HEK293 (cell line): ENCODE measurements around the gene NLK.

Experiments used
- CTCF ChIA-PET: fragments of 350-600 bp; formaldehyde crosslinking; extraction: SDS; loops from one replicate; lab custom pipeline; 2021; ENCODE audit warnings: antibody characterized with exemption; lab: Yijun Ruan, JAX
- POLR2A ChIA-PET: fragments of 300-600 bp; formaldehyde crosslinking; extraction: SDS; loops from one replicate; lab custom pipeline; 2020; ENCODE audit warnings: antibody characterized with exemption, inconsistent platforms; lab: Yijun Ruan, JAX
- H3K27ac ChIP-seq: fragments of 200-500 bp; sonication (Bioruptor generic); 2 replicates; pipeline ENCODE4 v1.5.1; 2014; ENCODE audit warnings: low read depth, low read length, control low read depth, inconsistent platforms; ENCODE audit errors: extremely low read depth
- H3K36me3 ChIP-seq, 2 experiments: fragments of 200-500 bp in 1 of 2; sonication (Bioruptor generic) in 1 of 2; 1 replicate in 1 of 2; 2 replicates in 1 of 2; pipeline ENCODE4 v1.5.1; 2014 to 2017; ENCODE audit warnings: inconsistent platforms in 2 of 2, low read length in 2 of 2; ENCODE audit not compliant: control insufficient read depth in 2 of 2, insufficient read depth in 1 of 2
- H3K4me1 ChIP-seq: fragments of 200-500 bp; sonication (Bioruptor generic); 2 replicates; pipeline ENCODE4 v1.5.1; 2014; ENCODE audit warnings: mild to moderate bottlenecking, low read length, inconsistent platforms; ENCODE audit not compliant: control insufficient read depth, insufficient read depth
- H3K4me3 ChIP-seq: 2 replicates; pipeline ENCODE4 v1.5.1; 2011; ENCODE audit warnings: low read depth, mild to moderate bottlenecking, control low read depth, low read length, moderate library complexity
- H3K9me3 ChIP-seq: fragments of 200-500 bp; sonication (Bioruptor generic); 2 replicates; pipeline ENCODE4 v1.5.1; 2014; ENCODE audit warnings: low read depth, low read length, inconsistent platforms; ENCODE audit not compliant: control insufficient read depth, insufficient read depth
- AEBP2 ChIP-seq: fragments of 450-650 bp; formaldehyde crosslinking; IDR thresholded peaks from 2 replicates; pipeline ENCODE4 v1.5.1; 2016; ENCODE audit warnings: missing biosample characterization, missing genetic modification characterization, borderline replicate concordance
- EGR2 ChIP-seq: fragments of 450-650 bp; formaldehyde crosslinking; IDR thresholded peaks from 2 replicates; pipeline ENCODE4 v1.5.1; 2016; ENCODE audit warnings: low read depth, missing biosample characterization, missing genetic modification characterization
- FEZF1 ChIP-seq: fragments of 450-650 bp; formaldehyde crosslinking; IDR thresholded peaks from 2 replicates; pipeline ENCODE4 v1.5.1; 2016; ENCODE audit warnings: missing biosample characterization, missing genetic modification characterization
- GLI2 ChIP-seq: fragments of 450-650 bp; formaldehyde crosslinking; IDR thresholded peaks from 2 replicates; pipeline ENCODE4; 2017; ENCODE audit warnings: missing biosample characterization, missing genetic modification characterization, low read depth, borderline replicate concordance
- PATZ1 ChIP-seq: fragments of 450-650 bp; formaldehyde crosslinking; IDR thresholded peaks from 2 replicates; pipeline ENCODE4 v1.5.1; 2016; ENCODE audit warnings: missing biosample characterization, missing genetic modification characterization
- PRDM10 ChIP-seq: fragments of 450-650 bp; formaldehyde crosslinking; IDR thresholded peaks from 2 replicates; pipeline ENCODE4 v1.5.1; 2016; ENCODE audit warnings: missing biosample characterization, missing genetic modification characterization
- PRDM6 ChIP-seq: fragments of 450-650 bp; formaldehyde crosslinking; IDR thresholded peaks from 2 replicates; pipeline ENCODE4 v1.5.1; 2017; ENCODE audit warnings: missing biosample characterization, missing genetic modification characterization
- TRIM28 ChIP-seq: IDR thresholded peaks from 2 replicates; pipeline ENCODE4 v1.6.1; 2011; ENCODE audit warnings: low read length, control low read depth, borderline replicate concordance
- ZBTB8A ChIP-seq: fragments of 450-650 bp; formaldehyde crosslinking; IDR thresholded peaks from 2 replicates; pipeline ENCODE4 v1.5.1; 2016; ENCODE audit warnings: missing biosample characterization, missing genetic modification characterization
- ZNF132 ChIP-seq: fragments of 450-650 bp; formaldehyde crosslinking; IDR thresholded peaks from 2 replicates; pipeline ENCODE4 v1.5.1; 2017; ENCODE audit warnings: missing biosample characterization, missing genetic modification characterization, borderline replicate concordance
- ZNF202 ChIP-seq: fragments of 450-650 bp; formaldehyde crosslinking; IDR thresholded peaks from 2 replicates; pipeline ENCODE4 v1.5.1; 2016; ENCODE audit warnings: missing biosample characterization, missing genetic modification characterization, borderline replicate concordance
- ZNF211 ChIP-seq: fragments of 450-650 bp; formaldehyde crosslinking; IDR thresholded peaks from 2 replicates; pipeline ENCODE4 v1.5.1; 2016; ENCODE audit warnings: low read depth, missing biosample characterization, missing genetic modification characterization
- ZNF221 ChIP-seq: fragments of 450-650 bp; formaldehyde crosslinking; IDR thresholded peaks from 2 replicates; pipeline ENCODE4 v1.5.1; 2017; ENCODE audit warnings: missing biosample characterization, missing genetic modification characterization, borderline replicate concordance
- ZNF280C ChIP-seq: fragments of 450-650 bp; formaldehyde crosslinking; IDR thresholded peaks from 2 replicates; pipeline ENCODE4 v1.5.1; 2016; ENCODE audit warnings: missing biosample characterization, missing genetic modification characterization
- ZNF391 ChIP-seq: fragments of 450-650 bp; formaldehyde crosslinking; IDR thresholded peaks from 2 replicates; pipeline ENCODE4 v1.5.1; 2016; ENCODE audit warnings: low read depth, missing biosample characterization, missing genetic modification characterization, borderline replicate concordance
- ZNF394 ChIP-seq: fragments of 450-650 bp; formaldehyde crosslinking; IDR thresholded peaks from 2 replicates; pipeline ENCODE4 v1.5.1; 2016; ENCODE audit warnings: missing biosample characterization, missing genetic modification characterization, mild to moderate bottlenecking, moderate library complexity, borderline replicate concordance
- ZNF404 ChIP-seq: fragments of 450-650 bp; formaldehyde crosslinking; IDR thresholded peaks from 2 replicates; pipeline ENCODE4 v1.5.1; 2017; ENCODE audit warnings: missing biosample characterization, missing genetic modification characterization
- ZNF423 ChIP-seq: fragments of 450-650 bp; formaldehyde crosslinking; IDR thresholded peaks from 2 replicates; pipeline ENCODE4 v1.5.1; 2016; ENCODE audit warnings: missing biosample characterization, missing genetic modification characterization
- ZNF571 ChIP-seq: fragments of 450-650 bp; formaldehyde crosslinking; IDR thresholded peaks from 2 replicates; pipeline ENCODE4 v1.5.0; 2017; ENCODE audit warnings: missing biosample characterization, missing genetic modification characterization
- ZNF629 ChIP-seq: fragments of 450-650 bp; formaldehyde crosslinking; IDR thresholded peaks from 2 replicates; pipeline ENCODE4 v1.5.1; 2017; ENCODE audit warnings: missing biosample characterization, missing genetic modification characterization

Gene NLK

GRCh38 chr17:28131599-28131998, 89.1 kb downstream of the NLK start:
- Histone ChIP-seq H3K4me3 (no peak overlapping the region), H3K27ac (no peak overlapping the region), H3K36me3 (peaks cover 7 to 9% of the 10 kb centered on the region in 2 experiments), H3K4me1 (peaks cover 2% of the 10 kb centered on the region; the same call in 1 of the 2 replicates), H3K9me3 (no peaks in the 10 kb centered on the region)
- TF ChIP-seq ZNF629 (tag by site-specific recombination) (no peak), PRDM6 (peak; percentile 24; the same call in 1 of the 2 replicates)
- CTCF ChIA-PET = no interaction called here
- POLR2A ChIA-PET = interaction anchor here (0.6 kb wide), 1 partner anchor 460 kb away, joined by 7 read pairs; no protein-coding TSS in a partner anchor

GRCh38 chr17:28133562-28133970, 91.1 kb downstream of the NLK start:
- ChIA-PET POLR2A (interaction anchor here (1.3 kb wide), 1 partner anchor 92 kb away, joined by 4 read pairs; no protein-coding TSS in a partner anchor), CTCF (interaction anchor here (1.5 kb wide), 1 partner anchor 240 kb away, joined by 8 read pairs; the partner anchor contains the start of gene LYRM9)
- Histone ChIP-seq H3K36me3 (peaks cover 9% of the 10 kb centered on the region in 2 experiments), H3K4me1 (peaks cover 2% of the 10 kb centered on the region; the same call in 1 of the 2 replicates), H3K9me3 (no peaks in the 10 kb centered on the region), H3K27ac (no peak overlapping the region), H3K4me3 (no peak overlapping the region)
- TF ChIP-seq GLI2 (tag by site-specific recombination) (no peak), ZNF404 (tag by site-specific recombination) (no peak), AEBP2 (no peak), ZNF132 (tag by site-specific recombination) (no peak), ZNF221 (tag by site-specific recombination) (no peak), ZNF202 (tag by site-specific recombination) (no peak)

- CTCF ChIA-PET = no interaction called here
- POLR2A ChIA-PET = no interaction called here
- H3K9me3 ChIP-seq = no peaks in the 10 kb centered on the region
- H3K4me1 ChIP-seq = peaks cover 7% of the 10 kb centered on the region; the same call in 1 of the 2 replicates
- H3K27ac ChIP-seq = no peak overlapping the region
- peaks cover 9% of the 10 kb centered on the region in 2 experiments for H3K36me3 ChIP-seq
- H3K4me3 ChIP-seq = no peak overlapping the region
- no peak for TF ChIP-seq ZBTB8A (tag by site-specific recombination)
- no peak for TF ChIP-seq ZNF423
- TF ChIP-seq ZNF571 = no peak
- TF ChIP-seq FEZF1 (tag by site-specific recombination) = no peak
- no peak for TF ChIP-seq TRIM28
- TF ChIP-seq PATZ1 (tag by site-specific recombination) = no peak
- TF ChIP-seq PRDM10 (tag by site-specific recombination) = no peak
- TF ChIP-seq ZNF280C = no peak
- TF ChIP-seq ZNF394 (tag by site-specific recombination) = no peak
- TF ChIP-seq ZNF211 (tag by site-specific recombination) = no peak
- no peak for TF ChIP-seq EGR2 (tag by site-specific recombination)
- no peak for TF ChIP-seq ZNF391 (tag by site-specific recombination)
- TF ChIP-seq GLI2 (tag by site-specific recombination) = no peak
Measured at GRCh38 chr17:28136923-28137322, 94.4 kb downstream of the NLK start.
